ENCODE measurements around the gene NLRP1.

DNA sequence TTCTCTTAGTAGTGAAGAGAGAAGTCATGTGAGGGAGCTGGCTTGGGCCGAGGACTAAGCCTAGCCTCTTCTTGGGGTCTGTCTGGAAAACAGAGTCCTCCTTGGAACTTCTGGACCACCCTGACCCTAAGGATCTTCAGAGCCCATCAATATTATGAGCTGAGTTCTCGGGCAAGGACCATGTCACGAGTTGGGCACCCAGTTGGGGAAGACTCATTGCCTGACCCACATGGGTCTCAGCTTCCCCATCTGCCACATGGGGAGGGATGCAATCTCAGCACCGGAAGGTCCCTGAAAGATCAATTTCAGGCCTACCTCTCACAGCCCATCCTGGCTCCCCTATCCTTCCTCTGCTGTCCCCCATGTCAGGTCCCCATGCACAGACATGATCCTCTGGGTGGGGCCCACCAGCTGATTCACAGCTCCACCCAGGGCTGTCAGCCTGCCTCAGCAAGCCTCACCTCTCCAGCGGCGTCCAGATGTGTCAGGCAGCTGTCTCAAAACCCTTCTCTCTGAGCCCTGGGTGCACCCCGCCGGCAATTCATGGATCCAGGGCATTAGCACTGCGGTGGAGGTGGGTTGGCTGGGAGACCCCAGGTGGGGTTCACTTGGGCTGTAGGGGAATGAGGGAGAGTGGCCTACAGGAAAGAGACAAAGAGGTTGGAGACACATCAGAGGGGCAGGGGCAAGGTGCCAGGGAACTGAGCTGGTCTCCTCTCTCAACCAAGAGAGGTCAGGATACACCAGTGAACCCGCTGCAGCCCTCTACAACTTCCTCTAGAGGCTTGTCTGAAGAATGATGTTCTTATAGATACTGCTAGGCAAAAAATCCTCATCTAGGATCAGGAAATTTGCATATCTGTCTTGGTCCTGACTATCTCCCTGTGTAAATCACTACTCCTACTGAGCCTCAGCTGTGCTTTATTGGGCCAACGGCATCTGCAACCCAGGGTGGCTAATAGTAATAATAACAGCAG is 1.8 kb downstream of the NLRP1 start:
- TF ChIP-seq, protein P1, sequence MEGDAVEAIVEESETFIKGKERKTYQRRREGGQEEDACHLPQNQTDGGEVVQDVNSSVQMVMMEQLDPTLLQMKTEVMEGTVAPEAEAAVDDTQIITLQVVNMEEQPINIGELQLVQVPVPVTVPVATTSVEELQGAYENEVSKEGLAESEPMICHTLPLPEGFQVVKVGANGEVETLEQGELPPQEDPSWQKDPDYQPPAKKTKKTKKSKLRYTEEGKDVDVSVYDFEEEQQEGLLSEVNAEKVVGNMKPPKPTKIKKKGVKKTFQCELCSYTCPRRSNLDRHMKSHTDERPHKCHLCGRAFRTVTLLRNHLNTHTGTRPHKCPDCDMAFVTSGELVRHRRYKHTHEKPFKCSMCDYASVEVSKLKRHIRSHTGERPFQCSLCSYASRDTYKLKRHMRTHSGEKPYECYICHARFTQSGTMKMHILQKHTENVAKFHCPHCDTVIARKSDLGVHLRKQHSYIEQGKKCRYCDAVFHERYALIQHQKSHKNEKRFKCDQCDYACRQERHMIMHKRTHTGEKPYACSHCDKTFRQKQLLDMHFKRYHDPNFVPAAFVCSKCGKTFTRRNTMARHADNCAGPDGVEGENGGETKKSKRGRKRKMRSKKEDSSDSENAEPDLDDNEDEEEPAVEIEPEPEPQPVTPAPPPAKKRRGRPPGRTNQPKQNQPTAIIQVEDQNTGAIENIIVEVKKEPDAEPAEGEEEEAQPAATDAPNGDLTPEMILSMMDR (IDR thresholded peaks at IDR 0.05; ENCODE audit: extremely low read depth in 1 of 2, insufficient read depth in 1 of 2, low read depth in 1 of 2, low read length in 2 of 2): no peak
- no peak for TF ChIP-seq POLR2AphosphoS5 (IDR thresholded peaks at IDR 0.05; ENCODE audit: insufficient read depth, low read depth, low read length)

All from endothelial cell of umbilical vein (primary cell).